HPDE6-E6E7 (cell line): Measurements from ENCODE around the gene IL1RL1.

Experiments
- DNase-seq: peaks from one replicate; pipeline ENCODE4 v3.0.0; 2011; ENCODE audit warnings: missing footprints; ENCODE audit errors: extremely low spot score

Gene IL1RL1

DNA sequence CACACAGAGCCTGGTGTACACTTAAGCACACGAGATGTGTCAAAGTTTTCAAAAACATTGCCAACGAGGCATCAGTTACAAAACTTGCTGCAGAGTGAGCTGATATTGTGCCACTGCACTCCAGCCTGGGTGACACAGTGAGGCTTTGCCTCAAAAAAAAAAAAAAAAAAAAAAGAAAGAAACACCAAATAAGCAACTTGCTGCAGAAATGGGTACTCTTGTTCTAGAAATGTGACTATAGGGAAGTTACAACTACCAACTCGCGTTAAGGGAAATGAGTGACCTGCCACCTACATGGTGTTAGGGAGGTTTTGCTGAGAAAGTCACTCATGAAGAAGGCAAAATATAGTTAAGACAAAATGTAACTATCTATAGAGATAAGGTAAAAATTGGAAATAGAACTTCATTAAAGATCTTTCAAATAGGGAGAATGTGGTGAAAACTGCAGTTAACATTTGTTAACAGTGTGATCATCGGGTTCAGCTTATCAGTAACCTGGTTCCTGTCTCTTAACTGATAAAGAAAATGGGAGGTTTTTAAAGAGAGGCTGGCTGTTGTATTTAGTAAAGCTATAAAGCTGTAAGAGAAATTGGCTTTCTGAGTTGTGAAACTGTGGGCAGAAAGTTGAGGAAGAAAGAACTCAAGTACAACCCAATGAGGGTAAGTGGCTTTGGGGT lies at the start of gene IL1RL1:
Gene IL1RL1, plus strand, starts transcription at position 600 of the 677 bp plus-strand sequence. CDS start 26,702 bp downstream, outside the sequence.
- DNase-seq: no peak

DNA sequence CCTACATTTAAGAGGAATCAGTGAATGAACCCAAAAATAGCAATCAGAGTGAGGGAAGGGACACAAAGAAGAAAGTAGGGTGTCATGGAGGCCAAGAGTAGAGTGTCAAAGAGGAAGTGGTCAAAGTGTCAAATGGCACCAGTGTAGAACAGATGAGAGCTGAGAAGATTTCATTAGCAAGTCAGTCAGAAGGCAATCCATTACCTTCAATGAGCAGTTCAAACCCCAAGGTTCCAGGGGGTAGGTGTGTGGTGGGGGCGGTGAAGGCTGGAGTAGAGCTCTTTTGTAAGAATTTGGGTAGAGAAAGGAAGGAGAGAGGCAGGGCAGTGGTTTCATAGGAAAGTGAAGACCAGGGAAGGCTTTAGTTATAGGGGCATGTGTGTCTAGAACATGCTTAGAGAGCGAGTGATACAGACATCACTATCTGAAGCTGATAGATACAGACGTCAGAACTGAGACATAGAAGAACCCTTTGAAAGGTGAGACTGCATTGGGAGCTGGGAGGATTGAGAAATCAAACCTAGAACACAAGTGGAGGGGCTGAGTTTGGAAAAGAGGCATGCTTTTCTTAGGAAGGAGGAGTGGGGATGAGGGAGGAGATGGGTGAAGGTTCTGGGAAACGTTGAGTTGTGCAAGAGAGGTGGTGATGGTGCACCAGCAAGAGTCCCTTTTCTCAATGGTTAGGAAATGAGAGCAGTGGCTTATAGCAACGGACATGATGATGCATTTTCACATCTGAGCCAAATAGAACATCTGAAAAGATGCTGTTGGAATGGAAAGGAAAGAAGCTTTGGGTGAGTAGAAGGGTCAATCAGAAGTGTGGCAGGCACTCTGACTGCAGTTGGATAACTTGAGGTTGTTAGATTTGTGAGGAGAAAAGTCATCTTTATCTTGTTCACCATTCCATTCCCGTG lies 48.9 kb upstream of the IL1RL1 start:
- no peak for DNase-seq

DNA sequence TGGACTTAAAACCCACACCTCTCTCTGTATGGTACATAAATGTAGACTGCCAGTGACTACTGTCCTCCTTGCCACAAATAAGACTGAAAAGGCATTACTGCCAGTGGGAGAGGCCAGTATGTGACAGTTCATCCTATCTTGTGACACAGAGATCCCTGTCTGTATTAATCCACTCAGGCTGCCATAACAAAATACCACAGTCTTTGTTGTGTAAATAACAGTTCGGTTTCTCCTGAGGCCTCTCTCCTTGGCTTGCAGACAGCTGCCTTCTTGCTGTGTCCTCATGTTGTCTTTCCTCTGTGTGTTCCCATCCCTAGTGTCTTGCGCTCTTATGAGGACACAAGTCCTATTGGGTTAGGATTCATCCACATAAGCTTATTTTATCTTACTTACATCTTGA lies 46.4 kb upstream of the IL1RL1 start:
- DNase-seq: no peak

DNA sequence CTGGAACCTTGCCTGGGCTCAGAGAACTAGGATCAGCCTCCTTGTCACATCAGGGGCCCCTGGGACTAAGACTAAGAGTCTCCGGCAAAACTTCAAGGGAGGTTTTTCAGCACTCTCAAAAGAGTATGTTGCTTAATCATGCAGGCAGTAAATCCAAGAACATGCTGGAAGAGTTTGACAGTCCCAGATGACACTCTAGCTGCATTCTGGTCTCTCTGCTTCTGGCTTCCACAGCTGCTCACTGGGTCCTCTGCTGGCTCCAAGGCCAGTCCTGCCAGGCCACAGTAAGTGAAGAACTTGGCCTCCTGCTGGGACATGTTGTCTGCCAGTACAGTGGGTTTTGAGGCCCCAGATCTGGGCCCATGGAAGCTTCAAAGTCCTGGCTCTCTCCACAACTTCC lies 45.2 kb upstream of the IL1RL1 start:
- DNase-seq: no peak

DNA sequence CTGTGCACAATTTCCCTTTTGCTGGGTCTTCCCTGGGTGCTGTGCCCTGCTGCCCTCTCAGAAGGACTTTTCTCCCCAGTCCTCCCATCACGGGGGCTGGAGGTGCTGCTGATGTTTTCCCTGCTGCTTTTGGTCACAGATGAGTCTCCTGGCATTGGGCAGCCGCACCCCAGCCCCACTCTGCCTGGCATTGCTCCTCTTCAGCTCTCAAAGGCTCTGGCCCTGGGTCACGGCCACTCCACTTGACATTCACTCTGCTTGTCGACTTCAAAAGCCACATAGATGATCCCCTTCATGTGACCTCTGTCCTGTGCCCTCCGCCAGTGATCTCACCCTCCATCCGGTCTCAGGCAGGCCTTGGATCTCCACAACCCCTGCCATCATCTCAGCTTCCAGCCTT lies 43.6 kb upstream of the IL1RL1 start:
- no peak for DNase-seq

DNA sequence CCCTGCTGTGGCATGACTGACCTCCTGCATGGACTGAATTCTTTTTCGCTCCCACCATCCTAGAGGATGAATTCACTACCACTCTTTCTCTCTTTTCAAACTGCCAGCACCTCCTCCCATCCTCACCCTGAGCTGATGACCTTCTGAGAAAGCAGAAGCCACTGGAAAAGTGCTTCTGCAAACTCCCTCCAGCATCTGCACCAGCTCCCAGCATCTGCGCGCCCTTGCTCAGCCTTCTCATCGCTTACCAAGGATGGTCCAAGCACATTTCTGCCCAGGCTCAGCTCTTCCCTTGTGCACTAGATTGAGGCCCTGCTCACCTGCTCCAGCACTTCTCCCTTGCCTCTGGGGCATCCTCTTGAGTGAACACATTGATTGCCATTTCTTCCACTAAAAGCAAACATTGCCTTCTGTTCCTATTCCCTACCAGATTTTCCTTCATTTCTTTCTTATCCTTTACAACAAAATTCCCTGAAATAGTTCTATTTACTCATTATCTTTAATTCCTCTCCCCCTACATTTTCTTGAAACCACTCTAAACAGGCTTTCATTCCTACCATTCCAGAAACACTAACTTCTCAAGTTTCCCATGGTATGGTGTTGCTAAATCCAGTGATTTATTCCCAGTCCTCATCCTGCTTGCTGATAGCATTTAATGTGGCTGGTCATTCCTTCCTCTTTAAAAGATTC lies 42.7 kb upstream of the IL1RL1 start:
- DNase-seq: no peak

DNA sequence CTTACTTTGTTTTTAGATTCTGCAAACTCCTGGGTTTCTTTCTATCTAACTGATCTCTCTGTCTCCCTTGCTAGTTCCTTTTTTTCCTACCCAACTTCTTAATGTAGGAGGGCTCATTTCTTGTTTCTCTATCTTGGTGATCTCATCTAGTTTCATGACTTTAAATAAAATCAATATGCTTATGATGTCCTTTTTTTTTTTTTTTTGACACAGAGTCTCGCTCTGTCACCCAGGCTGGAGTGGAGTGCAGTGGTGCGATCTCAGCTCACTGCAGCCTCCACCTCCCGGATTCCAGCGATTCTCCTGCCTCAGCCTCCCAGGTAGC lies 42.2 kb upstream of the IL1RL1 start:
- no peak for DNase-seq

DNA sequence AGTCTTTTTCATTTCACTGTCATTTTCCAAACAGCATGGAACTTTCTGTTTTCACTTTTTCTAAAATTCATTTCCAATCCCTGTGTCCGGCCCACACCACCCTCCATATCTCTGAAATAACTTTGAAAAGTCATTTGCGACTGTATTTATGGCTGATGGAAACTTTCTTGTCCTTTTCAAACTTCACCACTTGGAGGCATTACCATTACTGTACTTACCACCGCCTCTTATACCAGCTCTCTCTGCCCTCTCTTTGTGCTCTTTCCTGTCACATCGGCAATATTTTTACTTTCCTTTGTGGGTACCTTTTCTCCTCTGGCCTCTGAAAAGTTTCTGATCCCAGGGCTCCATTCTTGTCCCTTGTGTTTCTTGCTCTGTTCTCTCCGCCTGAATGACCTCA lies 39.5 kb upstream of the IL1RL1 start:
- no peak for DNase-seq

DNA sequence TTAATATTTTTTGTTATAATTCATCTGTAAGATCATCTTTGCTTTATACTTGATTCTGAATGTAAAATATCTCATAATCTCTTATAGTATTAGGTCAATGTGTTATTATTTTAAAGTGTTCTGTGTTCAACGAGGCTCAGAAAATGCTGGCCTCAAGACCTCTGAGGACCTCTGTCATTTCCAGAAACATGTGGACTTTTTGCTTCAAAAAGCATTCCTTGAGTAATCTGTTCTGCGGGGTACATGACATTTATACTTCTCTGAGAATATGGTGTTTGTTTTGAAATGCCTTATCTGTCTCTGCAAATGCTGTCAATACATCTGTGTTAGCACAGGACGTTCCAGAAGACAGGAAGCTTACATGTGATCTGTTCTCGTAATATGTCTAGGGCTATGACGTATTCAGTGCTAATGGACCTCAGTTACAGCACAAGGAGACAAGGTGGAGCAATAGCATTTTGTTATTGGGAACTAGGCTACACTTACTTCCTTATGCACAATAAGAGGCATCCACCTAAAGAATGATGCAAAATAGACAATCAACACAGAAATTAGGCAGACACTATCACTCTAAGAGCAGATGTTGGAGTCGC lies 37.6 kb upstream of the IL1RL1 start:
- no peak for DNase-seq

DNA sequence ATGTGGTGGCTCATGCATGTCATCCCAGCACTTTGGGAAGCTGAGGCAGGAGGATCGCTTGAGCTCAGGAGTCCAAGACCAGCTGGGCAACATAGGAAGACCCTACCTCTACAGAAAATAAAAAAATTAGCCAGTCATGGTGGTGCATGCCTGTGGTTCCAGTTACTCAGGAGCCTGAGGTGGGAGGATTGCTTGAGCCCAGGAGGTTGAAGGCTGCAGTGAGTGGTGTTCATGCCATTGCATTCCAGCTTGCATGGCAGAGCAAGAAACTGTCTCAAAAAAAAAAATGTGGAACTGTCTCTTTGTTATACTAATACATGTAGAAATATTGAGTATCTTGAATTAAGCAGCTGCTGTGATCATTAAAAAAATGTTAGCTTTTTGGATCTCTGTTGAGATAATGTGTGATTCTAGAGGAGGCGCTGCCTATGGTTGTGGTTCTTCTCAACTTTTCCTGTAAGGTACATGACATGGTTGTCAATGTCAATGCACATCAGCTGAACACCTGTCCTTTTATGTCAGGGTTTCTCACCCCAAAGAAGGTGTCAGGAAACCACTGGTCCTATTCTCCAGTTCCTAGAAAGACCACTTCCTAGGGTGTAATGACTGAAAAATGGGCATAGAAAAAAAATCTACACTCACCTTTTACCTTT lies 34.7 kb upstream of the IL1RL1 start:
- DNase-seq: no peak

DNA sequence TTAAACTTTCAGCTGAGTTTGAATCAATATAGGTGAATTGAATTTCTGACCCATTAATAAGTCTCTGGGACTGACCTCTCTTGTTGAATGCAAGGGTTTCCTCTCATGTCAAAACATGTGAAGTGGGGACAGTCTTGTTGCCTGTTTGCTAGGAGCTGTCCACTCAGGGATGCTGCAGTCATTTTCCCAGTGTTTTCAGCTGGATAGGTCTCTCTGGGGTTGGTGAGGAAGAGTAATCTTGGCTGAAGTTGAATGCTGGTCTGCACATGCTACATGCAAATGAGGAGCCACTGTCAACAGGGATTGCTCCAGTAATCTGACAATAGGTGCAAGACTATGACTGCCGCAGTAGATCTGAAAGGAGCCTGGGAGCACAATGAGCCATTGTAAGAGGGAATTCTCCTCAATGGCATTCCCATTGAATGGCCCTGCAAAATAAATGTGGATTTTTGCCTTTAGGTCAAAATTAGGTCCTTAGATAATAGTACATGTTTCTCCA lies 34.1 kb upstream of the IL1RL1 start:
- DNase-seq: no peak

DNA sequence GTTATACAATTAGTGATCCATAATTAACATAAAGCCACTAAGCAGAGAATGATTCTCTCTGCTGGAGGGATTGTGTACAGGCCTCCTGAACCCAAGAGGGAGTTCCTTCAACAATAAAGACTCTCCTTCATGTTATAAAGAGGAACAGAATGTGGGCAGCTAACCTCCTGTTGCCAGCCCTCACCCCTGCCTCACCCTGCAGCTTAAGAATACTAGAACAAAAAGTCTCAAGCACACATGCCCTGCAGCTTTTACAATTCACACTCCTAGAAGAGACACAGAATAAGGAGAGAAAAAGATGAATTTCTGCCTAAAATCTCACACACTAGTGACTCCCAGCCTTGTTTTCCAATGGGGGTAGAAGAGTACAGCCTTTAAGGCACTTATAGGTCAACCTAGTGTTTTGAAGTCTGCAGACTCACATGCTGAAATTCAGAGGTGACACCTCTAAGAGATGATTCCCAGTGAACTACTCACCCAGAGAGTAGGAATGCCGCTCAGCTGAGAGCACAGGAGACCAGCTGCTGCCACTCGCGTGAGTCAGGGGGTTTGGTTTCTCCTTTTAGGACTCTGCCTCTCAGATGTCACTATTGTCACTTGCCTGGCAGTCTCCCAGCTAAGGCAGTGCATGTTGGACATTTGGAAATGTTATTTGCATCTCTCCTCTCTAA lies 32.5 kb upstream of the IL1RL1 start:
- DNase-seq: no peak

DNA sequence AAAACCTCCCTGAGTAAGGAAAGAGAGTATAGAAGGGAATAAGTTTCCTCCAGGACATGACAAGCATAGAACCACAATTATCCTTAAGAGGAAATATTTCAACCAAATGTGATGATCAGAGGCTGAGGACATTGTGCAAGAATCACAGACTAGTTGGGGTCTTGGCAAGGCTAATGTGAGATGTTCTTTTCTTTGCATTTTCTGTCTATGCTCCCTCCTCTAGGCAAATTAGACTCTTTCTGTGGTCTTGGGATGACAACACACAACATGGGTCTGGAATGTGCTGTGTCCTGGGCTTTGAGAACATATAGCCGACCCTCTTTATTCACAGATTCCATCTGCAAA lies 32.0 kb upstream of the IL1RL1 start:
- DNase-seq: no peak

DNA sequence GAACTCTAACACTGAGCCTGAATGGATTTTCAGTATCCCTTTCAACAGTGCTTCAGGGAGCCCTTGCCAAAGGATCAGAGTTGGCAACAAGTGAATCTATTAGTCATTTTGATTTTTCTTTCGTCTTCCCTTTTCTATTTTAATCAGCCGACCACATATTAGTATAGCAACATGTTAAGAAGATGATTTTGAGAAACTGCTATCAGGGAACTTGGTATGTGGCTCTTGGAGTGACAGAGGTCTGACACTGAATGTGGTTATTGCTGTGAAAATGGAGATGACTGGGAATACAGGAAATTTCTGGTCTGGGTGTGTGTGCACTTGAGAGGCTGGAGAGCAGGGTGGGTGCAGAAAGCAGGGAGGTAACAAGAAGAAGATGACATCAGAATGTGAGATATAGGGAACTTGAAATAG lies 28.7 kb upstream of the IL1RL1 start:
- DNase-seq: no peak

DNA sequence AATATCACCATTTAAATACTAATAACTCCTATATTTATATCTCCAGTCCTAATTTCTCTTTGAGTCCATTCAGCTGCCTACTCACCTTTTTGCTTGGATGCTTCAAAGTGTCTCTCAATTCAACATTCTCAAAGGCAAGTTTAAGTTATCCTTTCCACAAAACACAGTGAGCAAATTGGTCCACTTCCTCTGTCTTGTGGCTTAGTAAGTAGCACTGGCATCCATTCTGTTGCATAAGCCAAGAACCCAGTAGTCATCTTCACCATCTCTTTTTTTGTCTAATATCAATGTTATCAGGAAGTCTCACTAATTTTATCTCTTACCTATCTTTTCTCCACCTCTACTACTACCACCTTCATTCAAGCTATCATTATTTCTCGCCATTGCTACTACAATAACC lies 27.4 kb upstream of the IL1RL1 start:
- DNase-seq: no peak

DNA sequence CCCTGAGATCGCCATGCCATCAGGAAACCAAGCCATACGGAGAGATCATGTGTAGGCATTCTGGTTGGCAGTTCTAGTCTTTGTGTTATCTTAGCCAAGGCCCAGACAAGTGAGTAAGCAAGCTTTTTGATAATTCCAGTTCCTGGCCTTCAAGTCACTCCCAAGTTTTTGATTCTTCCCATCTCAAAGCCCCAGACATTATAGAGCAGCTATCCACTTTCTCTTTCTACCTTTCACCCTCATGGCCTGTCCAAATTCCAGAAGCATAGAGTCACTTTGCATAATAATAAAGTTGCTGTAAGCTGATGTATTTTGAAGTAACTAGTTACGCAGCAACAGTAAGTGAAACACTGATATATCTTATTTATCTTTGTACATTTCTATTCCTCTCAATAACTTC lies 26.8 kb upstream of the IL1RL1 start:
- no peak for DNase-seq

DNA sequence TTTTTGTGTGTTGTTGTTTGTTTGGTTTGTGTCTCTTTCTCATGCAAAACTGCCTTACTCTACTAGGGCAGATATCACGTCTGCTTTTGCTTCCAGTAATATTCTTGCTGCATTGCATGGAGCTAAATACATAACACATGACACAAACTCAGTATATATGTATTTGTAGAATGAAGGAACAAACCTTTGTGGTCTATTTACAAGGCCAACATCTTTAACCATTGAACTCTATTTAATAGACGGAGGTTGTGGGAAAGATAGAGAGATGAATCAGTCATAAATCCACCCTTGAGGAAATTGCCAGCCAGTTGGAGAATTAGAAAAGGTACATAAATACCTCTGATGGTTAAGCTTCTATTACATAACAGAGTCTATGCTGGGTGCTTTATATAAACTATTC lies 26.0 kb upstream of the IL1RL1 start:
- DNase-seq: no peak

DNA sequence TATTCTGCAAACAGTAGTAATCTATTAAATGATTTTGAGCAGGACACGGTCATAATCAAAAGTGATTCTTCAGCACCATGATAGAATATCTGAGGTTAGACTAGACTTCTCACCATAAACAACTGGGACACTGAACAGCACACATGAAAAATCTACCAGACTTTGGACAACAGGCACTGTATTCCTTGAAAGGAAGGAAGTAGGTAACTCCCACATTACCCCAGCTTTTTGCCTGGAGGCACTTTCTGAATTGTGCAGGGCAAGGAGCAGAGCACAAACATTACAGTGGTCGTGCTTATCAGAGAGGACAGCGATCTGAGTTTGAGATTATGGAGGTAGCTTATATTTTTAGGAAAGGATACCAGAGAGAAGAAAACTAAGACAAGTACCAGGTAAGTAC lies 25.3 kb upstream of the IL1RL1 start:
- no peak for DNase-seq

DNA sequence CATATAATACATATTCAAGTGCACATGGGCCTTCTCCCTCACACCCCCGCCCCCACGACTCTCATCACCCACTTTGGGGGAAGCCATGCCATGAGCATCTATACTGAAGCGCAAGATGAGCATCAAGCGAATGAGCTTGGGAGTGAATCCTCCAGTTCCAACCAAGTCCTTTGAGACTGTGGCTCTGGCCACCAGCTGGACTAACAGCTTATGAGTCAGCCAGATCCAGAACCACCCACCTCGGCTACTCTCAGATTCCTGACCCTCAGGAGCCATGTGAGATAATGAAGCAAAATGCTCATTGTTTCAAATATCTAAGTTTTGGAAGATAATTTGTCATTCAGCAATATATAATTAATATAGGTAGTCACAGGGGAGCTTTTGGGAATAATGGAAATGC lies 22.2 kb upstream of the IL1RL1 start:
- no peak for DNase-seq

DNA sequence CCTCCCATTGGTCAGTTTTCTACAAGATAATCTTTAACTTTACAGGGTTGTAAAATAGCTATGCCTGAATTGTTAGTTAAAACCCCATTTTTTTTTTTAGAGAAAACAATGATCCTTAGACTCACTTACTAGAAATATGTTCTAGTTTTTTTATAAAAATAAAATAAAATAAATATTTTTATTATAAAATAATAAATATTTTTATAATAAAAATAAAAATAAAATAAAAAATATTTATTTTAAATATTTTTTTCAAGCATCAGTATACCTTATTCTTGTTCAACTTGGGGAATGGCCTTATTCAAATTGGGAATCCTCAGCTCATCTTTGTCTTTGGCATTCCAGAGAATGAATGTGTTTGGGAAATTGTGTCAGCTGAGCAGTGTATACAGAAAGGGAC lies 20.8 kb upstream of the IL1RL1 start:
- no peak for DNase-seq
